ENCODE results near the gene CD82. TPM values are rescaled to one million over a fixed set of nuclear protein-coding genes. Genes with fewer than 3 reads are reported as not detected.

Gene CD82
- total and polyA plus RNA-seq, 12 donors = 2.3 to 53.4 (median 17.8) TPM

- Histone ChIP-seq H3K4me1 (replicated peaks in 1 of 2) (no peaks in the 10 kb centered on the region), H3K27ac (no peak overlapping the region), H3K9me3 (replicated peaks in 1 of 3) (no peaks in the 10 kb centered on the region), H3K36me3 (replicated peaks in 1 of 2) (no peaks in the 10 kb centered on the region), H3K4me3 (no peak overlapping the region), H3K27me3 (no peaks in the 10 kb centered on the region)
- 86 to 97% (median 92%) methylated on average over 6 of the region's 6 CpGs for WGBS, 4 donors
- intact Hi-C loops (cut with DNase I) = no loop called here
- TF ChIP-seq, protein P1, sequence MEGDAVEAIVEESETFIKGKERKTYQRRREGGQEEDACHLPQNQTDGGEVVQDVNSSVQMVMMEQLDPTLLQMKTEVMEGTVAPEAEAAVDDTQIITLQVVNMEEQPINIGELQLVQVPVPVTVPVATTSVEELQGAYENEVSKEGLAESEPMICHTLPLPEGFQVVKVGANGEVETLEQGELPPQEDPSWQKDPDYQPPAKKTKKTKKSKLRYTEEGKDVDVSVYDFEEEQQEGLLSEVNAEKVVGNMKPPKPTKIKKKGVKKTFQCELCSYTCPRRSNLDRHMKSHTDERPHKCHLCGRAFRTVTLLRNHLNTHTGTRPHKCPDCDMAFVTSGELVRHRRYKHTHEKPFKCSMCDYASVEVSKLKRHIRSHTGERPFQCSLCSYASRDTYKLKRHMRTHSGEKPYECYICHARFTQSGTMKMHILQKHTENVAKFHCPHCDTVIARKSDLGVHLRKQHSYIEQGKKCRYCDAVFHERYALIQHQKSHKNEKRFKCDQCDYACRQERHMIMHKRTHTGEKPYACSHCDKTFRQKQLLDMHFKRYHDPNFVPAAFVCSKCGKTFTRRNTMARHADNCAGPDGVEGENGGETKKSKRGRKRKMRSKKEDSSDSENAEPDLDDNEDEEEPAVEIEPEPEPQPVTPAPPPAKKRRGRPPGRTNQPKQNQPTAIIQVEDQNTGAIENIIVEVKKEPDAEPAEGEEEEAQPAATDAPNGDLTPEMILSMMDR (IDR thresholded peaks at IDR 0.05) = no peak
- no peak for TF ChIP-seq POLR2A (IDR thresholded peaks at IDR 0.05)
- DNase-seq = peak in 1 of 7 donors; percentile 28
Measured at GRCh38 chr11:44611088-44611487, 45.6 kb downstream of the CD82 start.

DNA sequence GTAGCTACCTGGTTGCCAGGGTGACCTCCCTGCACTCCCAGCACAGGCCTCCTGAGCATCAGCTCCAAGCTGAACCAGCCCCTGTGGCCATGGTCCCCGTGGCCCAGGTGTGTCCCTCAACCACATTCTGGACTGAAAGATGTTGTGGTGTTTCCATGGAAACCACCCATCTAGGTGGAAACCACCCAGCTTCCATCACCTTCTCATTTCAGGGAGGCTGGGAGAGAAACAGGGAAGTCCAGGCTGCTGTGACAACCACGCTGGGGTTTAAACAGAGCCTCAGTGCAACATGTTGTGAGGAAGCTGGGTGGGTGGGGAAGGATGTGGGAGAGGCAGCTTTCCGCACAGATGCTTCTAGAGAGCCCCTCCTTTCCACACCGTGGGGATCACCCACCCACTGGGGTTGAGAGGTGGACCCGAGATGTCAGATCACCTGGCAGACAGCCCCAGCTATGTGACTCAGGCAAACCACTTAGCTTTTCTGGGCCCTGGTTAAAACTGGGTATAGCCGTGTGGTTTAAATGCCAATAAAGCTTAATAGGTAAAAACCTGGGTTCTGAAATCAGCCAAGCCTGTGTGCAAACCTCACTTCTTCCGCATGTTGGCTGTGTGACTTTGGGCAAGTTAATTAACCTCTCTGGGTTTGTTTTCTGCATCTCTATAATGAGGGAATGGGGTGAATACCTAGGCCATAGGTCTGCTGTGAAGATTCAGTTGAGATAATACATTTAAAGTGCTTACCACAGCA lies 46.4 kb downstream of the CD82 start:
- H3K9me3 ChIP-seq (replicated peaks in 1 of 3) = no peaks in the 10 kb centered on the region
- DNase-seq = no peak
- no peak overlapping the region for H3K27ac ChIP-seq
- no peak for TF ChIP-seq POLR2A (IDR thresholded peaks at IDR 0.05)
- TF ChIP-seq, protein P1 (IDR thresholded peaks at IDR 0.05) = no peak
- 69 to 85% (median 75%) methylated on average over 5 to 7 of the region's 7 CpGs for WGBS, 4 donors
- no peaks in the 10 kb centered on the region for H3K27me3 ChIP-seq
- no peaks in the 10 kb centered on the region for H3K36me3 ChIP-seq (replicated peaks in 1 of 2)
- H3K4me3 ChIP-seq = no peak overlapping the region
- intact Hi-C loops (cut with DNase I) = no loop called here
- no peaks in the 10 kb centered on the region for H3K4me1 ChIP-seq (replicated peaks in 1 of 2)

DNA sequence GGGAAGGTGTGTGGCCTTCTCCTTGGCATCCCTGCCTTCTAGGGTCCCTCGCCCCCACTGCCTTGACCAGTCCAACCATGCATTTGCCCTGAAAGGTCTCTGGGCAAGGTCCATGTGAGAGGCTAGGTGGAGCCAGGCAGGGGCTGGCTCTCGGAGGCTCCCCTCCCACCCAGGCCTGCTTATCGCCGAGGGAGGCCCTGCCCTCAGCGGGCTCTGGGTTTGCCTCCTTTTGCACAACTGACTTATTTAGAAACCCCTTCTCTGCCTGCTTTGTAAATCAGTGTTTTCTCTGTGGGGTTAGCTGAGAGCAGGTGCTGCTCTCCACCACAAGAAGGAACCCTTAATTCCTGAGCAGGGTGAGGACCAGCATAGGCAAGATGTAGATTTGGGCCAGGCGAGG lies 47.7 kb downstream of the CD82 start:
- H3K4me1 ChIP-seq (replicated peaks in 1 of 2) = no peaks in the 10 kb centered on the region
- no peak for TF ChIP-seq POLR2A (IDR thresholded peaks at IDR 0.05)
- TF ChIP-seq, protein P1 (IDR thresholded peaks at IDR 0.05) = no peak
- intact Hi-C loops (cut with DNase I) = no loop called here
- no peaks in the 10 kb centered on the region for H3K36me3 ChIP-seq (replicated peaks in 1 of 2)
- H3K27me3 ChIP-seq = no peaks in the 10 kb centered on the region
- 89 to 96% (median 95%) methylated on average over 5 to 6 of the region's 6 CpGs for WGBS, 4 donors
- no peak overlapping the region for H3K27ac ChIP-seq
- H3K4me3 ChIP-seq = no peak overlapping the region
- H3K9me3 ChIP-seq (replicated peaks in 1 of 3) = no peaks in the 10 kb centered on the region
- no peak for DNase-seq

DNA sequence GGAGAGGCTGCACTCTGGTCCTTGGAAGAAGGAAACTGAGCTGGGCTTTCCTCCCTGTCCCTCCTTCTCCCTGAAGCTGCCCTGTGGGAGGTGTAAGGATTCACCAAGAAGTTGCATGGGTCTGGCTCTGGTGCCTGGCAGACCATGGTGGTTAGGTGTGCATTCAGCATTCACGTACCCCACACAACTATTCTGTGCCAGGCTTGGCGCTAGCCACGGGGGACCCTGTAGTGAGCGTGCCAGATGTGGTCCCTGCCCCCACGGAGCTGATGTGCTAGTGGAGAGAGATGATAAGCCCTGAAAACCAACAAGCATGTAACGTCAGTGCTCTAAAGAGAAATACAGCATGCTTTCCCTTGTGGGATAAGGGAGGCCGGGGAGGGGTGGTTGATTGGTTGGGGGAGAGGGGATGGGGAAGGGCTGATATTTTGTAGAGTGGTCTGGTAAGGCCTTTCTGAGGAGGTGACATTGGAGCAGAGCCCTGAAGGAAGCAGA lies 48.9 kb downstream of the CD82 start:
- no peaks in the 10 kb centered on the region for H3K9me3 ChIP-seq (replicated peaks in 1 of 3)
- TF ChIP-seq, protein P1 (IDR thresholded peaks at IDR 0.05) = no peak
- DNase-seq = no peak
- H3K36me3 ChIP-seq (replicated peaks in 1 of 2) = no peaks in the 10 kb centered on the region
- intact Hi-C loops (cut with DNase I) = no loop called here
- H3K27me3 ChIP-seq = no peaks in the 10 kb centered on the region
- no peak overlapping the region for H3K27ac ChIP-seq
- no peak overlapping the region for H3K4me3 ChIP-seq
- no peaks in the 10 kb centered on the region for H3K4me1 ChIP-seq (replicated peaks in 1 of 2)
- WGBS, 4 donors = 92 to 96% (median 94%) methylated on average over 7 of the region's 7 CpGs
